Stomach smooth muscle (tissue), 2 donors: ENCODE results near the gene RYR1.

Source experiments
- H3K27ac ChIP-seq: one replicate; pipeline ENCODE4 v1.7.0; 2013; ENCODE audit warnings: mild to moderate bottlenecking, low read length, inconsistent platforms
- H3K27me3 ChIP-seq, 2 donors: one replicate each; pipeline ENCODE4 v1.7.0; 2013; ENCODE audit warnings: low read length in 2 of 2; ENCODE audit not compliant: insufficient read depth in 2 of 2, control insufficient read depth in 1 of 2
- H3K36me3 ChIP-seq, 2 donors: one replicate each; pipeline ENCODE4 v1.7.0; 2013; ENCODE audit warnings: low read length in 2 of 2; ENCODE audit not compliant: control insufficient read depth in 2 of 2, insufficient read depth in 2 of 2
- H3K4me1 ChIP-seq: one replicate; pipeline ENCODE4 v1.7.0; 2013; ENCODE audit warnings: low read length; ENCODE audit not compliant: control insufficient read depth, insufficient read depth
- H3K4me3 ChIP-seq, 2 donors: one replicate each; pipeline ENCODE4 v1.7.0; 2013; ENCODE audit warnings: low read length in 2 of 2
- H3K9ac ChIP-seq, 2 donors: one replicate each; pipeline ENCODE4 v1.7.0; 2013; ENCODE audit warnings: low read length in 2 of 2, mild to moderate bottlenecking in 1 of 2
- H3K9me3 ChIP-seq, 2 donors: one replicate each; pipeline ENCODE4 v1.7.0; 2013; ENCODE audit warnings: low read length in 2 of 2; ENCODE audit not compliant: control insufficient read depth in 2 of 2
- donor health status: healthy.
- donor health status: Pancreatic carcinoma.

The RYR1 gene

GRCh38 chr19:38433268-38433733 is at the start of gene RYR1:
TSS of gene RYR1 (plus strand) at chr19:38433691. CDS start at chr19:38433830, 139 bp downstream.
- H3K4me3 ChIP-seq: no peak within 1 kb of the TSS
- no peak within 1 kb of the TSS for H3K9ac ChIP-seq
- H3K4me1 ChIP-seq: no peaks in the 10 kb centered on the region
- no peaks in the 10 kb centered on the region for H3K36me3 ChIP-seq
- no peaks in the 10 kb centered on the region for H3K9me3 ChIP-seq
- peaks cover 16 to 20% of the 10 kb centered on the region in 2 donors for H3K27me3 ChIP-seq
- no peak within 1 kb of the TSS for H3K27ac ChIP-seq

DNA sequence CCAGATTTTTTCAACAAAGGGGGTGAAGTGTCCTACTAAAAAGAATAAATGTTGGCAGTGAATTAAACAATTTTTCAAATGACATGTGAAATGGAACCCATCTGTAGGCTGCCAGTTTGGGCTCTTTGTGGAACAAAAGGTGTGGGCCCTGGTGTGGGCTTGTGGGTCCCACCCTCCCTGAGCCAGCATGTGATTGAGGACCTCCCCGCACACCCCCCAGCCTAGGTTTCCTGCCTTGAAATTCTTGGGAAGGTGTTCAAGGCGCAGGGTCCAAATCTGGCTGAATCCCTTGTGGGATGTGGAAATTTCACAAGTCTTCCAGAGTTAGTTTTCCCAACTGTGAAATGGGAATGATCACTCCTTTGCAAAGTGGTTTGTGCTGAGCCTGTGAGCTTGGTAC is 49.7 kb upstream of the RYR1 start:
- Histone ChIP-seq H3K27me3 (peaks cover 13 to 17% of the 10 kb centered on the region in 2 donors), H3K4me3 (no peak overlapping the region), H3K4me1 (peaks cover 24% of the 10 kb centered on the region), H3K9me3 (no peaks in the 10 kb centered on the region), H3K9ac (no peak overlapping the region), H3K27ac (no peak overlapping the region), H3K36me3 (peaks cover 46 to 54% of the 10 kb centered on the region in 2 donors)

- Histone ChIP-seq H3K9ac (no peak overlapping the region), H3K27me3 (peaks cover 17% of the 10 kb centered on the region in 2 donors), H3K36me3 (peaks cover 41 to 48% of the 10 kb centered on the region in 2 donors), H3K4me3 (no peak overlapping the region), H3K4me1 (peaks cover 29% of the 10 kb centered on the region), H3K9me3 (no peaks in the 10 kb centered on the region), H3K27ac (no peak overlapping the region)
Measured at GRCh38 chr19:38384209-38385027, 49.1 kb upstream of the RYR1 start.

DNA sequence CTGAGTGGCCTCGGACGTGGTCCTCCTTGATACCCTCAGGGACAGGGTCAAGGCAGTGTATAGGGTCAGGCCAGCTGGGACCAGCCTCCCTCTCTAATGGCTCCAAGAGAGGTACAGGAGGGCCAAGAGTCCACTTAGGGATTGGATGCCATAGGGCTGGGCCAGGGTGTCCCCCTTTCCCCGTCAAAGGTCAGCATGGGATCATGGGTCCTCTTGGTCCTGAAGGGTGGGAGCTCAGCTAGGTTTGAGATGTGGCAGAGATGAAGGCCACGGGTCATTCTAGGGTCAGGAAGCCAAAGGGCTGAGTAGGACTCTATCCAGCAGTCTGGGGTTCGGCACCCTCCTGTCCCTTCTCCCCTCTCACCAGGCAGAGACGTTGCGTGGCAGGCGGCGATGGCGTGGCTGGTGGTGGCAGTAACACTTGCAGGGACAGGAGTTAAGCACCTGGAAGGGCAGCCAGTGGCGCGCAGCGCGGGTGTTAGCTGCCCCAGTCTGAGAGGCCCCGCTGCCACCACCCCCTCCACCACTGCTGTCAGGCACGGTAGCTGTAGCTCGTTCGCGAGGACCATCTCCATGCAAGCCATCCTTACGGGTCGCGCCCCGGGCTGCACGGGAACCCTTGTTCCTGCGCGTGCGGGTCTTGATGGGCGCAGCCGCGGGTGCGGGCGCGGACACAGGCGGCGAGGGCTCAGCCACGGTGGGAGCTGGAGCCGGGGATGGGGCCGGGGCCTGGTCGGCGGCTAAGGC is 48.3 kb upstream of the RYR1 start:
- Histone ChIP-seq H3K36me3 (peaks cover 39 to 43% of the 10 kb centered on the region in 2 donors), H3K27me3 (peaks cover 17% of the 10 kb centered on the region in 2 donors), H3K4me3 (no peak overlapping the region), H3K27ac (no peak overlapping the region), H3K4me1 (peaks cover 29% of the 10 kb centered on the region), H3K9me3 (no peaks in the 10 kb centered on the region), H3K9ac (no peak overlapping the region)

GRCh38 chr19:38385804-38386257 is 47.7 kb upstream of the RYR1 start:
- H3K9me3 ChIP-seq: no peaks in the 10 kb centered on the region
- H3K4me1 ChIP-seq: peaks cover 29% of the 10 kb centered on the region
- H3K4me3 ChIP-seq: no peak overlapping the region
- no peak overlapping the region for H3K9ac ChIP-seq
- H3K36me3 ChIP-seq: peaks cover 35 to 37% of the 10 kb centered on the region in 2 donors
- H3K27ac ChIP-seq: no peak overlapping the region
- peaks cover 17% of the 10 kb centered on the region in 2 donors for H3K27me3 ChIP-seq

DNA sequence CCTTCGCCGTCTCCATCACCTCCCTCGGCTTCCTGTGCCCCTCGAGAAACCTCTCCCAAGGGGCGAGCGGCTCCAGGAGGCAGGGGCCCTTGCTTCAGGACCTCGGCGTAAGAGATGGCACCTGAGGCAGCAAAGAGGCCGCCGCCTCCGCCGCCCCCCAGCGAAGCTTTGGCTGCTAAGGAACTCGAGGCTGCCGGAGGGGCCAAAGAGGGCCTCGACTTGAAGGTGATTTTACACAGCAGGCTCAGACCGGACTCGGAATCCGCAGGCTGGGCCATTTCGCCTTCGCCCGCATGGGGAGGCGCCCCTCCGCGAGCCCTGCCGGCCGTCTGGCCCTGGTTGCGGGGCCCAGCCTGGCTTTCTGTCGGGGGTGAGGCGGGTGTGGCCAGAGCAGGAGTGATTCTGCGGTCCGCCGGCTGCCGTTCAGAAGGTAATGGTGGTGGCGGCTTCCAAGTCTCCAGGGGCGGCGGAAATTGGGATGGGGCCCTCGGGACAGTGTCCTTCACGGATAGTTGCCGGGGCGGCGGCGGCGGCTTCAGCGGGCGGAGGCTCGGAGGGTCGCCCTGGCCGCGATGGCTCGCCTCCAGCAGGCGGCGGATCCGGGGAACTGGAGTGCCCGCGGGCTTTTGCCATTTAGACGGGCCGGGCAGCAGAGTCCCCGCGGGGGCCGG is 47.1 kb upstream of the RYR1 start:
- Histone ChIP-seq H3K27me3 (peaks cover 17% of the 10 kb centered on the region in 2 donors), H3K4me1 (peaks cover 29% of the 10 kb centered on the region), H3K9ac (no peak overlapping the region), H3K9me3 (no peaks in the 10 kb centered on the region), H3K4me3 (no peak overlapping the region), H3K27ac (no peak overlapping the region), H3K36me3 (peaks cover 29 to 31% of the 10 kb centered on the region in 2 donors)

- no peaks in the 10 kb centered on the region for H3K9me3 ChIP-seq
- peaks cover 23 to 25% of the 10 kb centered on the region in 2 donors for H3K36me3 ChIP-seq
- no peak overlapping the region for H3K27ac ChIP-seq
- peaks cover 29% of the 10 kb centered on the region for H3K4me1 ChIP-seq
- H3K27me3 ChIP-seq: peaks cover 17% of the 10 kb centered on the region in 2 donors
- peak overlapping the region in 1 of 2 donors; percentile 35 for H3K9ac ChIP-seq
- peak overlapping the region; percentile 64 to 76 for H3K4me3 ChIP-seq
Measured at GRCh38 chr19:38386971-38387549, 46.4 kb upstream of the RYR1 start.

- H3K4me1 ChIP-seq: peaks cover 29% of the 10 kb centered on the region
- peak within 1 kb of the TSS; percentile 64 to 76 for H3K4me3 ChIP-seq
- H3K27ac ChIP-seq: no peak within 1 kb of the TSS
- H3K9me3 ChIP-seq: no peaks in the 10 kb centered on the region
- H3K36me3 ChIP-seq: peaks cover 19 to 20% of the 10 kb centered on the region in 2 donors
- H3K9ac ChIP-seq: peak within 1 kb of the TSS; percentile 42 to 63
- H3K27me3 ChIP-seq: peaks cover 15 to 17% of the 10 kb centered on the region in 2 donors
Measured at GRCh38 chr19:38387550-38388348, 45.7 kb upstream of the RYR1 start, which contains the start of gene GGN. TSS of gene GGN (minus strand) at chr19:38388034. CDS start at chr19:38387261, 773 bp downstream.

DNA sequence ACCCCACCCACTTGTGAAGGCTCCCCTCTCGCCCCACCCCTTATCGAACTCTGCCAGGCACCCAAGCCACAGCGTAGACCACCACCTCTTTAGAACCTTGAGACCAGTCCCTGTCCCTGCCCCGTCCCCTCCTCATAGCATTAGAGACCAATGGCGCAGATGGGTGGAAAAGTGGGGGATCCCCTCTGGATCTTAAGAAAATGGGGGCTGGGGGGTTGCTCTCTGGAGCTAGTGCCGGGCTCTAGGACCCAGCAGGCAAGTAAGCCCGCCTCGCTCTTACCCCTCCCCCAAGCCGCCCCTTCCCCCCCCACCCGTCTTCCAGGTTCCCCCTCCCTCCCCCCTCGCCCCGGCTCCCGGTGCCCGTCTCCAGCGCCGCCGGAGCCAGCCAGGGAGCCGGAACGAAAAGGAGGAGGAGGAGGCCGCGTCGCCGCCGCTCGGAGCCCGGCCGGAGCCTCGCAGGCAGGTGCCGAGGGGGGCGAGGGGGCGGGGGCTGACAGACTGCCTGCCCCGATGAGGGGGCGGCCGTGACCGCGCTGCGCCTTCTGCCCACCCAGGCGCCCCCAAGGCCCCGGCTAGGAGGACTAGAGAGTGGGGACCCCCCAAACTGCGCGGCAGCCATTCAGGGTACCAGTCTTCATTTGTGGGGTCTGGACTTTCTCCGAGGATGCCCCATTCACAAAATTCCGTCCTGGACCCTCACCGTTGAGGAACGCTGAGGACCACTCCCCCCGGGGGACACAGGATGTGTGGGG is 45.0 kb upstream of the RYR1 start, which contains the start of gene SPRED3:
TSS of gene SPRED3 (plus strand) at position 349 of the 752 bp plus-strand sequence. CDS start 1,606 bp downstream, outside the sequence.
- peak within 1 kb of the TSS; percentile 64 to 76 for H3K4me3 ChIP-seq
- H3K27me3 ChIP-seq: peaks cover 15 to 17% of the 10 kb centered on the region in 2 donors
- peak within 1 kb of the TSS; percentile 42 to 63 for H3K9ac ChIP-seq
- peaks cover 29% of the 10 kb centered on the region for H3K4me1 ChIP-seq
- H3K9me3 ChIP-seq: no peaks in the 10 kb centered on the region
- H3K36me3 ChIP-seq: peaks cover 11 to 12% of the 10 kb centered on the region in 2 donors
- no peak within 1 kb of the TSS for H3K27ac ChIP-seq
